GM10266 (cell line): ENCODE data around the gene TGM2.

Experiments
- DNase-seq: peaks from one replicate; pipeline ENCODE4 v3.0.0; 2012; ENCODE audit errors: extremely low spot score
- TF ChIP-seq, protein P1 (sequence below): IDR thresholded peaks from 2 replicates; pipeline ENCODE4 v1.5.1; 2012; ENCODE audit warnings: mild to moderate bottlenecking, low read depth; ENCODE audit not compliant: control insufficient read depth, insufficient read depth; ENCODE audit errors: missing control alignments

The TGM2 gene

GRCh38 chr20:38159566-38159956 is 5.5 kb downstream of the TGM2 start:
- no peak for DNase-seq

GRCh38 chr20:38158701-38159351 is 6.2 kb downstream of the TGM2 start:
- TF ChIP-seq, protein P1, sequence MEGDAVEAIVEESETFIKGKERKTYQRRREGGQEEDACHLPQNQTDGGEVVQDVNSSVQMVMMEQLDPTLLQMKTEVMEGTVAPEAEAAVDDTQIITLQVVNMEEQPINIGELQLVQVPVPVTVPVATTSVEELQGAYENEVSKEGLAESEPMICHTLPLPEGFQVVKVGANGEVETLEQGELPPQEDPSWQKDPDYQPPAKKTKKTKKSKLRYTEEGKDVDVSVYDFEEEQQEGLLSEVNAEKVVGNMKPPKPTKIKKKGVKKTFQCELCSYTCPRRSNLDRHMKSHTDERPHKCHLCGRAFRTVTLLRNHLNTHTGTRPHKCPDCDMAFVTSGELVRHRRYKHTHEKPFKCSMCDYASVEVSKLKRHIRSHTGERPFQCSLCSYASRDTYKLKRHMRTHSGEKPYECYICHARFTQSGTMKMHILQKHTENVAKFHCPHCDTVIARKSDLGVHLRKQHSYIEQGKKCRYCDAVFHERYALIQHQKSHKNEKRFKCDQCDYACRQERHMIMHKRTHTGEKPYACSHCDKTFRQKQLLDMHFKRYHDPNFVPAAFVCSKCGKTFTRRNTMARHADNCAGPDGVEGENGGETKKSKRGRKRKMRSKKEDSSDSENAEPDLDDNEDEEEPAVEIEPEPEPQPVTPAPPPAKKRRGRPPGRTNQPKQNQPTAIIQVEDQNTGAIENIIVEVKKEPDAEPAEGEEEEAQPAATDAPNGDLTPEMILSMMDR: no peak
- no peak for DNase-seq

More at GRCh38 chr20:38159566-38159956, 5.5 kb downstream of the TGM2 start:
- TF ChIP-seq, protein P1: no peak

- DNase-seq: no peak
- TF ChIP-seq, protein P1: no peak
Measured at GRCh38 chr20:38157635-38158495, 7.2 kb downstream of the TGM2 start.

DNA sequence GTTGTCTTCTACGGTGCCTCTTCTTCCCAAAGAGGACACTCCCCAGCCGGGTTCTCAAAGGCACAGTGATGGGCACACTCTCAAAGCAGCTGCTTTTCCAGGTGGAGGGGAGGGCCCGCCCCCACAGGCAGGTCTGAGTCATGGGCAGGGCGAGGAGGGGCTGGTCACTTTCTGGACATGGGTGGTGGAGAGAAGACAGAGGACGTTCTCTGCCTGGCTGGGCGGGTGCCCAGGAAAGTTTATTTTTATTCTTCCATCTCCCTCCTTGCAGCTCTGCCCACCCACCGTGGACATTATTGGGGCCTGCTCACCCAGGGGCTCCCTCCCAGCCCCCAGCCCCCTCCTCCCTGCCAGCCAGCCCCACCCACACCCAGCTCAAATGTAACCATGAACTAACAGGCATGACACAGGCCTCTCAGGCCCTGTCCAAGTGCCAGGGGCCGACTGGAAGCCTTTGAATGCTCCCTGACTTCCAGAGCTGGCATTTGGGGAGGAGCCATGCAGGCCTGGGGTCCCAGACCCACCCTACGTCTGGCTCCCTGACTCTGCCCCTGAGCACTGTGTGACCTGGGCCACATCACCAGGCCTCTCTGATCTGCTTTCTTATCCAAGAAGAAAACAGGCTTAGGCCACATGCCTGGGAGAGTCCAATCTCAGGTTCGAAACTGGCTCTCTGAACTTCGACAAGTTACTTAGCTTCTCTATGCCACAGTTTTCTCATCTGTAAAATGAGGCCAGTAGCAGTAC is 8.0 kb downstream of the TGM2 start:
- DNase-seq: no peak
- TF ChIP-seq, protein P1: no peak

GRCh38 chr20:38156280-38156679 is 8.8 kb downstream of the TGM2 start:
- DNase-seq: no peak

GRCh38 chr20:38155811-38156210 is 9.3 kb downstream of the TGM2 start:
- TF ChIP-seq, protein P1: no peak
- no peak for DNase-seq

More at GRCh38 chr20:38156280-38156679, 8.8 kb downstream of the TGM2 start:
- TF ChIP-seq, protein P1: no peak
